NT2/D1 (cell line): ENCODE results near the gene PPP4R3B.

ENCODE experiments used
- SUZ12 ChIP-seq: IDR thresholded peaks from 2 replicates; pipeline ENCODE4 v1.6.1; 2011; ENCODE audit not compliant: insufficient read length, insufficient read depth; ENCODE audit errors: extremely low read depth
- YY1 ChIP-seq: IDR thresholded peaks from 2 replicates; pipeline ENCODE4 v1.6.1; 2011; ENCODE audit not compliant: insufficient read length, insufficient read depth
- ZNF274 ChIP-seq: IDR thresholded peaks from 2 replicates; pipeline ENCODE4 v1.6.1; 2011; ENCODE audit warnings: mild to moderate bottlenecking, low read depth, low read length

DNA sequence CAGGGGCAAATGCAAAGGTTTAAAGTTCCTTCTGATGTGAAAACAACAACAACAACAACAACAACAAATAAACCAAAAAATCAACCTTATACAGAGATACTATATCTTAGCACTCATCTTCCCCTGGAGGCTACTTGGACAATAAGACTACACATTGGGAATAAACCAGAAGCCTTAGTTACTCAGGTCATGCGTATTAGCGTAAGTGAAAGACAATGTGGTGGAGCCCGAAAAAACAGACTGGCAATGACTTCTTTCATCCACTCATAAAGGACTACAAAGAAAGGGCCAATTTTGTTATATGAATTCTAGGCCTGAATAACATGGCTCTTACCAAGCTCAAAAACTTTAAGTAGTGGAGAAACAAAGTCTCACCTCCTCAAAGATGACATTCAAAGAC is 19.4 kb upstream of the PPP4R3B start:
- TF ChIP-seq YY1 = no peak
- no peak for TF ChIP-seq ZNF274
- TF ChIP-seq SUZ12 = no peak
